HEK293 (cell line): ENCODE data around the gene GLTP.

Source experiments
- GLIS1 ChIP-seq: fragments of 450-650 bp; formaldehyde crosslinking; IDR thresholded peaks from 2 replicates; pipeline ENCODE4 v1.5.1; 2016; ENCODE audit warnings: missing biosample characterization, missing genetic modification characterization
- HOXC10 ChIP-seq: sonication (generic); formaldehyde crosslinking; IDR thresholded peaks from 2 replicates; pipeline ENCODE4 v1.8.1; 2023; ENCODE audit warnings: mild to moderate bottlenecking, missing genetic modification reagents
- ZFP3 ChIP-seq: fragments of 450-650 bp; formaldehyde crosslinking; IDR thresholded peaks from 2 replicates; pipeline ENCODE4 v1.5.1; 2016; ENCODE audit warnings: low read depth, missing biosample characterization, missing genetic modification characterization
- ZNF114 ChIP-seq: fragments of 450-650 bp; formaldehyde crosslinking; IDR thresholded peaks from 2 replicates; pipeline ENCODE4 v1.5.0; 2017; ENCODE audit warnings: missing biosample characterization, missing genetic modification characterization
- ZNF121 ChIP-seq: fragments of 450-650 bp; formaldehyde crosslinking; IDR thresholded peaks from 2 replicates; pipeline ENCODE4 v1.5.1; 2016; ENCODE audit warnings: missing biosample characterization, missing genetic modification characterization
- ZNF211 ChIP-seq: fragments of 450-650 bp; formaldehyde crosslinking; IDR thresholded peaks from 2 replicates; pipeline ENCODE4 v1.5.1; 2016; ENCODE audit warnings: low read depth, missing biosample characterization, missing genetic modification characterization
- ZNF23 ChIP-seq: fragments of 450-650 bp; formaldehyde crosslinking; IDR thresholded peaks from 2 replicates; pipeline ENCODE4 v1.5.1; 2016; ENCODE audit warnings: missing biosample characterization, missing genetic modification characterization, borderline replicate concordance
- ZNF335 ChIP-seq: fragments of 450-650 bp; formaldehyde crosslinking; conservative IDR thresholded peaks from 2 replicates; pipeline ENCODE4 v1.5.1; 2016; ENCODE audit warnings: missing biosample characterization, missing genetic modification characterization
- ZNF433 ChIP-seq: fragments of 450-650 bp; formaldehyde crosslinking; IDR thresholded peaks from 2 replicates; pipeline ENCODE4 v1.5.1; 2016; ENCODE audit warnings: missing biosample characterization, missing genetic modification characterization, low read depth
- ZNF48 ChIP-seq: fragments of 450-650 bp; formaldehyde crosslinking; IDR thresholded peaks from 2 replicates; pipeline ENCODE4 v1.5.1; 2016; ENCODE audit warnings: missing biosample characterization, missing genetic modification characterization
- ZNF521 ChIP-seq: fragments of 450-650 bp; formaldehyde crosslinking; IDR thresholded peaks from 2 replicates; pipeline ENCODE4 v1.5.1; 2017; ENCODE audit warnings: missing biosample characterization, mild to moderate bottlenecking, missing genetic modification characterization
- ZNF529 ChIP-seq: fragments of 450-650 bp; formaldehyde crosslinking; IDR thresholded peaks from 2 replicates; pipeline ENCODE4 v1.5.1; 2017; ENCODE audit warnings: missing genetic modification characterization, missing biosample characterization; ENCODE audit not compliant: insufficient replicate concordance
- ZNF560 ChIP-seq: fragments of 450-650 bp; formaldehyde crosslinking; IDR thresholded peaks from 2 replicates; pipeline ENCODE4 v1.5.1; 2017; ENCODE audit warnings: missing biosample characterization, missing genetic modification characterization, borderline replicate concordance
- ZNF629 ChIP-seq: fragments of 450-650 bp; formaldehyde crosslinking; IDR thresholded peaks from 2 replicates; pipeline ENCODE4 v1.5.1; 2017; ENCODE audit warnings: missing biosample characterization, missing genetic modification characterization
- ZNF654 ChIP-seq: fragments of 450-650 bp; formaldehyde crosslinking; IDR thresholded peaks from 2 replicates; pipeline ENCODE4 v1.5.1; 2016; ENCODE audit warnings: low read depth, missing biosample characterization, missing genetic modification characterization
- ZNF670 ChIP-seq: fragments of 450-650 bp; formaldehyde crosslinking; IDR thresholded peaks from 2 replicates; pipeline ENCODE4 v1.5.1; 2016; ENCODE audit warnings: missing biosample characterization, missing genetic modification characterization, low read depth
- ZNF777 ChIP-seq: fragments of 450-650 bp; formaldehyde crosslinking; IDR thresholded peaks from 2 replicates; pipeline ENCODE4 v1.5.1; 2017; ENCODE audit warnings: missing biosample characterization, missing genetic modification characterization, borderline replicate concordance
- ZSCAN23 ChIP-seq: fragments of 450-650 bp; formaldehyde crosslinking; IDR thresholded peaks from 2 replicates; pipeline ENCODE4 v1.5.1; 2016; ENCODE audit warnings: missing biosample characterization, missing genetic modification characterization
- ZSCAN30 ChIP-seq: fragments of 450-650 bp; IDR thresholded peaks from 2 replicates; pipeline ENCODE4 v1.5.1; 2018; ENCODE audit warnings: missing biosample characterization, mild to moderate bottlenecking, missing genetic modification characterization, moderate library complexity
- TF ChIP-seq, protein P1 (sequence below): fragments of 450-650 bp; formaldehyde crosslinking; IDR thresholded peaks from 2 replicates; pipeline ENCODE4 v1.5.1; 2016; ENCODE audit warnings: missing biosample characterization, missing genetic modification characterization
- TF ChIP-seq, protein P2 (sequence below): fragments of 450-650 bp; formaldehyde crosslinking; IDR thresholded peaks from 2 replicates; pipeline ENCODE4 v1.5.1; 2016; ENCODE audit warnings: missing biosample characterization, missing genetic modification characterization
- TF ChIP-seq, protein P3 (sequence below): IDR thresholded peaks from 2 replicates; pipeline ENCODE4 v1.6.1; 2011; ENCODE audit warnings: mild to moderate bottlenecking, low read depth, low read length, borderline replicate concordance
- TF ChIP-seq, protein P4 (sequence below): fragments of 450-650 bp; formaldehyde crosslinking; IDR thresholded peaks from 2 replicates; pipeline ENCODE4 v1.5.1; 2016; ENCODE audit warnings: missing biosample characterization, missing genetic modification characterization
- TF ChIP-seq, protein P5 (sequence below): fragments of 450-650 bp; formaldehyde crosslinking; IDR thresholded peaks from 2 replicates; pipeline ENCODE4 v1.5.1; 2016; ENCODE audit warnings: missing biosample characterization, missing genetic modification characterization, borderline replicate concordance
- TF ChIP-seq, protein P6 (sequence below): fragments of 450-650 bp; formaldehyde crosslinking; IDR thresholded peaks from 2 replicates; pipeline ENCODE4 v1.5.1; 2016; ENCODE audit warnings: missing biosample characterization, missing genetic modification characterization

Gene GLTP

DNA sequence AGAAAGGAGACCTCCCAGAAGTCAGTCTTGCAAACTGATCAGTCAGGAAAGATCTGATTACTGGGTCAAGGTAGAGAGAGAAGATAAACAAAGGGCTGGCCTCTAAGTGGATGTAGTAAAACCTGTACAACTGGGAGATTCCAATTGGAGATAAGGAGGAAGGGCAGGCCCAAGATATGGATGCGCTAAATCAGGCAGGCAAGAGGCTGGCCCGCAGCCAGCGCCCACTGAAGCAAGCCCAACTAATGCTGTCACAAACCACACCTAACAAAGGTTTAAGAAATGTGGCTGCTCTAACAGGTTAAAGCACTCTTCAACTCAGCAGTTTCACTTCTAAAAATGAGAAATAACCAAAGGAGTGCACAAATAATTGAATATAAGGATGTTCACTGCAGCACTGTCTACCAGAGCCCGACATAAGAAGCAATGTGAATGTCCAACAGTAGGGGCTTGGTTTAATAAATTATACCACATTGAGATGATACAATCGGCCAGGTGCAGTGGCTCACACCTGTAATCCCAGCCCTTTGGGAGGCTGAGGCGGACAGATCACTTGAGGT is 4.7 kb downstream of the GLTP start (continued):
- TF ChIP-seq, protein P1, sequence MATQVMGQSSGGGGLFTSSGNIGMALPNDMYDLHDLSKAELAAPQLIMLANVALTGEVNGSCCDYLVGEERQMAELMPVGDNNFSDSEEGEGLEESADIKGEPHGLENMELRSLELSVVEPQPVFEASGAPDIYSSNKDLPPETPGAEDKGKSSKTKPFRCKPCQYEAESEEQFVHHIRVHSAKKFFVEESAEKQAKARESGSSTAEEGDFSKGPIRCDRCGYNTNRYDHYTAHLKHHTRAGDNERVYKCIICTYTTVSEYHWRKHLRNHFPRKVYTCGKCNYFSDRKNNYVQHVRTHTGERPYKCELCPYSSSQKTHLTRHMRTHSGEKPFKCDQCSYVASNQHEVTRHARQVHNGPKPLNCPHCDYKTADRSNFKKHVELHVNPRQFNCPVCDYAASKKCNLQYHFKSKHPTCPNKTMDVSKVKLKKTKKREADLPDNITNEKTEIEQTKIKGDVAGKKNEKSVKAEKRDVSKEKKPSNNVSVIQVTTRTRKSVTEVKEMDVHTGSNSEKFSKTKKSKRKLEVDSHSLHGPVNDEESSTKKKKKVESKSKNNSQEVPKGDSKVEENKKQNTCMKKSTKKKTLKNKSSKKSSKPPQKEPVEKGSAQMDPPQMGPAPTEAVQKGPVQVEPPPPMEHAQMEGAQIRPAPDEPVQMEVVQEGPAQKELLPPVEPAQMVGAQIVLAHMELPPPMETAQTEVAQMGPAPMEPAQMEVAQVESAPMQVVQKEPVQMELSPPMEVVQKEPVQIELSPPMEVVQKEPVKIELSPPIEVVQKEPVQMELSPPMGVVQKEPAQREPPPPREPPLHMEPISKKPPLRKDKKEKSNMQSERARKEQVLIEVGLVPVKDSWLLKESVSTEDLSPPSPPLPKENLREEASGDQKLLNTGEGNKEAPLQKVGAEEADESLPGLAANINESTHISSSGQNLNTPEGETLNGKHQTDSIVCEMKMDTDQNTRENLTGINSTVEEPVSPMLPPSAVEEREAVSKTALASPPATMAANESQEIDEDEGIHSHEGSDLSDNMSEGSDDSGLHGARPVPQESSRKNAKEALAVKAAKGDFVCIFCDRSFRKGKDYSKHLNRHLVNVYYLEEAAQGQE: no peak
- no peak for TF ChIP-seq ZNF670 (tag by site-specific recombination)
- no peak for TF ChIP-seq ZFP3
- no peak for TF ChIP-seq ZNF23 (tag by site-specific recombination)
- TF ChIP-seq, protein P2, sequence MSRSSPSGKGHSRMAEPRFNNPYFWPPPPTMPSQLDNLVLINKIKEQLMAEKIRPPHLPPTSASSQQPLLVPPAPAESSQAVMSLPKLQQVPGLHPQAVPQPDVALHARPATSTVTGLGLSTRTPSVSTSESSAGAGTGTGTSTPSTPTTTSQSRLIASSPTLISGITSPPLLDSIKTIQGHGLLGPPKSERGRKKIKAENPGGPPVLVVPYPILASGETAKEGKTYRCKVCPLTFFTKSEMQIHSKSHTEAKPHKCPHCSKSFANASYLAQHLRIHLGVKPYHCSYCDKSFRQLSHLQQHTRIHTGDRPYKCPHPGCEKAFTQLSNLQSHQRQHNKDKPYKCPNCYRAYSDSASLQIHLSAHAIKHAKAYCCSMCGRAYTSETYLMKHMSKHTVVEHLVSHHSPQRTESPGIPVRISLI (tag by site-specific recombination): no peak
- no peak for TF ChIP-seq ZNF48 (tag by site-specific recombination)
- TF ChIP-seq, protein P3, sequence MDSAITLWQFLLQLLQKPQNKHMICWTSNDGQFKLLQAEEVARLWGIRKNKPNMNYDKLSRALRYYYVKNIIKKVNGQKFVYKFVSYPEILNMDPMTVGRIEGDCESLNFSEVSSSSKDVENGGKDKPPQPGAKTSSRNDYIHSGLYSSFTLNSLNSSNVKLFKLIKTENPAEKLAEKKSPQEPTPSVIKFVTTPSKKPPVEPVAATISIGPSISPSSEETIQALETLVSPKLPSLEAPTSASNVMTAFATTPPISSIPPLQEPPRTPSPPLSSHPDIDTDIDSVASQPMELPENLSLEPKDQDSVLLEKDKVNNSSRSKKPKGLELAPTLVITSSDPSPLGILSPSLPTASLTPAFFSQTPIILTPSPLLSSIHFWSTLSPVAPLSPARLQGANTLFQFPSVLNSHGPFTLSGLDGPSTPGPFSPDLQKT: no peak
- TF ChIP-seq ZNF560: no peak
- TF ChIP-seq ZNF521: no peak
- TF ChIP-seq, protein P4, sequence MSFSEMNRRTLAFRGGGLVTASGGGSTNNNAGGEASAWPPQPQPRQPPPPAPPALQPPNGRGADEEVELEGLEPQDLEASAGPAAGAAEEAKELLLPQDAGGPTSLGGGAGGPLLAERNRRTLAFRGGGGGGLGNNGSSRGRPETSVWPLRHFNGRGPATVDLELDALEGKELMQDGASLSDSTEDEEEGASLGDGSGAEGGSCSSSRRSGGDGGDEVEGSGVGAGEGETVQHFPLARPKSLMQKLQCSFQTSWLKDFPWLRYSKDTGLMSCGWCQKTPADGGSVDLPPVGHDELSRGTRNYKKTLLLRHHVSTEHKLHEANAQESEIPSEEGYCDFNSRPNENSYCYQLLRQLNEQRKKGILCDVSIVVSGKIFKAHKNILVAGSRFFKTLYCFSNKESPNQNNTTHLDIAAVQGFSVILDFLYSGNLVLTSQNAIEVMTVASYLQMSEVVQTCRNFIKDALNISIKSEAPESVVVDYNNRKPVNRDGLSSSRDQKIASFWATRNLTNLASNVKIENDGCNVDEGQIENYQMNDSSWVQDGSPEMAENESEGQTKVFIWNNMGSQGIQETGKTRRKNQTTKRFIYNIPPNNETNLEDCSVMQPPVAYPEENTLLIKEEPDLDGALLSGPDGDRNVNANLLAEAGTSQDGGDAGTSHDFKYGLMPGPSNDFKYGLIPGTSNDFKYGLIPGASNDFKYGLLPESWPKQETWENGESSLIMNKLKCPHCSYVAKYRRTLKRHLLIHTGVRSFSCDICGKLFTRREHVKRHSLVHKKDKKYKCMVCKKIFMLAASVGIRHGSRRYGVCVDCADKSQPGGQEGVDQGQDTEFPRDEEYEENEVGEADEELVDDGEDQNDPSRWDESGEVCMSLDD (tag by site-specific recombination): no peak
- no peak for TF ChIP-seq ZSCAN23
- TF ChIP-seq ZNF654 (tag by site-specific recombination): no peak
- TF ChIP-seq ZNF629 (tag by site-specific recombination): no peak
- TF ChIP-seq ZNF121 (tag by site-specific recombination): no peak
- no peak for TF ChIP-seq GLIS1 (tag by site-specific recombination)
- no peak for TF ChIP-seq HOXC10 (CRISPR knock-in tag)
- no peak for TF ChIP-seq ZSCAN30 (tag by site-specific recombination)
- no peak for TF ChIP-seq ZNF114 (tag by site-specific recombination)
- no peak for TF ChIP-seq ZNF211
- no peak; the same call in 1 of the 2 replicates for TF ChIP-seq ZNF335
- TF ChIP-seq ZNF529: no peak
- TF ChIP-seq ZNF433: no peak
- TF ChIP-seq, protein P5, sequence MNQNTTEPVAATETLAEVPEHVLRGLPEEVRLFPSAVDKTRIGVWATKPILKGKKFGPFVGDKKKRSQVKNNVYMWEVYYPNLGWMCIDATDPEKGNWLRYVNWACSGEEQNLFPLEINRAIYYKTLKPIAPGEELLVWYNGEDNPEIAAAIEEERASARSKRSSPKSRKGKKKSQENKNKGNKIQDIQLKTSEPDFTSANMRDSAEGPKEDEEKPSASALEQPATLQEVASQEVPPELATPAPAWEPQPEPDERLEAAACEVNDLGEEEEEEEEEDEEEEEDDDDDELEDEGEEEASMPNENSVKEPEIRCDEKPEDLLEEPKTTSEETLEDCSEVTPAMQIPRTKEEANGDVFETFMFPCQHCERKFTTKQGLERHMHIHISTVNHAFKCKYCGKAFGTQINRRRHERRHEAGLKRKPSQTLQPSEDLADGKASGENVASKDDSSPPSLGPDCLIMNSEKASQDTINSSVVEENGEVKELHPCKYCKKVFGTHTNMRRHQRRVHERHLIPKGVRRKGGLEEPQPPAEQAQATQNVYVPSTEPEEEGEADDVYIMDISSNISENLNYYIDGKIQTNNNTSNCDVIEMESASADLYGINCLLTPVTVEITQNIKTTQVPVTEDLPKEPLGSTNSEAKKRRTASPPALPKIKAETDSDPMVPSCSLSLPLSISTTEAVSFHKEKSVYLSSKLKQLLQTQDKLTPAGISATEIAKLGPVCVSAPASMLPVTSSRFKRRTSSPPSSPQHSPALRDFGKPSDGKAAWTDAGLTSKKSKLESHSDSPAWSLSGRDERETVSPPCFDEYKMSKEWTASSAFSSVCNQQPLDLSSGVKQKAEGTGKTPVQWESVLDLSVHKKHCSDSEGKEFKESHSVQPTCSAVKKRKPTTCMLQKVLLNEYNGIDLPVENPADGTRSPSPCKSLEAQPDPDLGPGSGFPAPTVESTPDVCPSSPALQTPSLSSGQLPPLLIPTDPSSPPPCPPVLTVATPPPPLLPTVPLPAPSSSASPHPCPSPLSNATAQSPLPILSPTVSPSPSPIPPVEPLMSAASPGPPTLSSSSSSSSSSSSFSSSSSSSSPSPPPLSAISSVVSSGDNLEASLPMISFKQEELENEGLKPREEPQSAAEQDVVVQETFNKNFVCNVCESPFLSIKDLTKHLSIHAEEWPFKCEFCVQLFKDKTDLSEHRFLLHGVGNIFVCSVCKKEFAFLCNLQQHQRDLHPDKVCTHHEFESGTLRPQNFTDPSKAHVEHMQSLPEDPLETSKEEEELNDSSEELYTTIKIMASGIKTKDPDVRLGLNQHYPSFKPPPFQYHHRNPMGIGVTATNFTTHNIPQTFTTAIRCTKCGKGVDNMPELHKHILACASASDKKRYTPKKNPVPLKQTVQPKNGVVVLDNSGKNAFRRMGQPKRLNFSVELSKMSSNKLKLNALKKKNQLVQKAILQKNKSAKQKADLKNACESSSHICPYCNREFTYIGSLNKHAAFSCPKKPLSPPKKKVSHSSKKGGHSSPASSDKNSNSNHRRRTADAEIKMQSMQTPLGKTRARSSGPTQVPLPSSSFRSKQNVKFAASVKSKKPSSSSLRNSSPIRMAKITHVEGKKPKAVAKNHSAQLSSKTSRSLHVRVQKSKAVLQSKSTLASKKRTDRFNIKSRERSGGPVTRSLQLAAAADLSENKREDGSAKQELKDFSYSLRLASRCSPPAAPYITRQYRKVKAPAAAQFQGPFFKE (tag by site-specific recombination): no peak
- TF ChIP-seq ZNF777: no peak
- TF ChIP-seq, protein P6, sequence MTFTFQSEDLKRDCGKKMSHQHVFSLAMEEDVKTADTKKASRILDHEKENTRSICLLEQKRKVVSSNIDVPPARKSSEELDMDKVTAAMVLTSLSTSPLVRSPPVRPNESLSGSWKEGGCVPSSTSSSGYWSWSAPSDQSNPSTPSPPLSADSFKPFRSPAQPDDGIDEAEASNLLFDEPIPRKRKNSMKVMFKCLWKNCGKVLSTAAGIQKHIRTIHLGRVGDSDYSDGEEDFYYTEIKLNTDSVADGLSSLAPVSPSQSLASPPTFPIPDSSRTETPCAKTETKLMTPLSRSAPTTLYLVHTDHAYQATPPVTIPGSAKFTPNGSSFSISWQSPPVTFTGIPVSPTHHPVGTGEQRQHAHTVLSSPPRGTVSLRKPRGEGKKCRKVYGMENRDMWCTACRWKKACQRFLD (tag by site-specific recombination): no peak
